HG03025 (cell line): ENCODE measurements around the gene GRIN2D.

Experiments used
- ATAC-seq: cut with Tn5 transposase; IDR thresholded peaks from one replicate; pipeline ENCODE4 v1.9.1; 2021; ENCODE audit warnings: mild to moderate bottlenecking, moderate library complexity; ENCODE audit not compliant: unreplicated experiment, low FRiP score

Gene GRIN2D

DNA sequence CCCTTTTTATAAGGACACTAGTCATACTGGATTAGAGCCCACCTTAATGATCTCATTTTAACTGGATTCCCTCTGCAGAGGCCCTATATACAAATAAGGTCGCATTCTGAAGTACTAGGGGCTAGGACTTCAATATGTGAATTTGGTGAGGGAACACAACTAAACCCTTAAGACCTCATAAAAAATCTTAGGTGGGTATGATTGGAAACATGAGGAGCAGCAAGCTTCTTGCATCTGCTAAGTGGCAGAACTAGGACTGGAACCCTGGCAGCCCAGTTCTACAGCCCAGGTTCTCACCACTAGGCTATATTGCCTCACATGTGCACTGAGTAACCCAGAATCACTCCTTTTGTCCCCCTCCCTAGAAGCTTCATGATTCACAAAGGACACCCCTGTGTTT lies 35.2 kb downstream of the GRIN2D start:
- no peak for ATAC-seq

- ATAC-seq = no peak
These were observed 39.9 kb downstream of the GRIN2D start for GRCh38 chr19:48433337-48433736.

GRCh38 chr19:48436586-48436985 lies 43.1 kb downstream of the GRIN2D start:
- ATAC-seq = no peak

DNA sequence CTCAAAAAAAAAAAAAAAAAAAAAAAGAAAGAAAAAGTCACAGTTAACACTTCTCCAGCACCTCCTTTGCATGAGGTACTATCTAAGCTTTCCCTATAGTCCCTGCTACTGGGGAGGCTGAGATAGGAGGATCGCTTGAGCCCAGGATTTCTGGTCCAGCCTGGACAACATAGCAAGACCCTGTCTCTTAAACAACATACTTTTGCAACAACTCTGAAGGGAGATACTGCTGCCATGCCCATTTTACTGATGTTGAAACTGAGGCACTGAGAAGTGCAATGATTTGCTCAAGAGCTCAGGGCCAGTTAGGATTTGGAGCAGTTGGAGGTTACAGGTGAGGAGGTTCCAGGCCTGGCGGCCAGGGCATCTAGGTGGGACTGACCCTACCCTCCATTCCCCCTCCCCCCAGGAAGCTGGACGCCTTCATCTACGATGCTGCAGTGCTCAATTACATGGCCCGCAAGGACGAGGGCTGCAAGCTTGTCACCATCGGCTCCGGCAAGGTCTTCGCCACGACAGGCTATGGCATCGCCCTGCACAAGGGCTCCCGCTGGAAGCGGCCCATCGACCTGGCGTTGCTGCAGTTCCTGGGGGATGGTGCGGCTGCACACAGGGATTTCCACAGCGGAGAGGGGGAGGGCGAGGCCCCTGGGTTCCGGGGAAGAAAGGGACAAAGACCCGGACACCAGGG lies 48.0 kb downstream of the GRIN2D start:
- ATAC-seq = no peak

GRCh38 chr19:48442116-48443035 lies 48.9 kb downstream of the GRIN2D start:
- no peak for ATAC-seq

DNA sequence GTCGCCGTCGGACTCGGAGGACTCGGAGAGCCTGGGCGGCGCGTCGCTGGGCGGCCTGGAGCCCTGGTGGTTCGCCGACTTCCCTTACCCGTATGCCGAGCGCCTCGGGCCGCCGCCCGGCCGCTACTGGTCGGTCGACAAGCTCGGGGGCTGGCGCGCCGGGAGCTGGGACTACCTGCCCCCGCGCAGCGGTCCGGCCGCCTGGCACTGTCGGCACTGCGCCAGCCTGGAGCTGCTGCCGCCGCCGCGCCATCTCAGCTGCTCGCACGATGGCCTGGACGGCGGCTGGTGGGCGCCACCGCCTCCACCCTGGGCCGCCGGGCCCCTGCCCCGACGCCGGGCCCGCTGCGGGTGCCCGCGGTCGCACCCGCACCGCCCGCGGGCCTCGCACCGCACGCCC lies 49.8 kb downstream of the GRIN2D start:
- ATAC-seq = no peak
